Measurements from ENCODE around the gene OLFM2.

OLFM2 gene

DNA sequence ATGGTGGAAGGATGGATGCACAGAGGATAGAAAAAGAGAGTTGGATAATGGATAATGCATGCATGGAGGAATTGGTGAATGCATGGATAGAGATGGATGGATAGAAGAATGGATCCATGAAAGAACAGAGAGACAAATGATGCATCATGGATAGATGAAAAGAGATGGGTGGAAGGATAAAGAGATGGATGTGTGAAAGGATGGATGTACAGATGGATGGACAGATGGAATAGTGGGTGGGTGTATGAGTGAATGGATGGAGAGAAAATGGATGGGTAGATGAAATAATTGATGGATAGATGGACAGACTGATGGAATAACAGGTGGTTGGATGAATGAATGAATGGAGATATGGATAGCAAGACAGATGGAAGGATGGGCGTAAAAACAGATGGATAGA, 25.7 kb downstream of the OLFM2 start:
- DNase-seq (ENCODE audit: low read depth, low spot score): no peak
- no peak overlapping the region for H3K27ac ChIP-seq
- H3K36me3 ChIP-seq (ENCODE audit: insufficient read depth, low read length): peaks cover 30% of the 10 kb centered on the region
- TF ChIP-seq POLR2AphosphoS5 (IDR thresholded peaks at IDR 0.05; ENCODE audit: borderline replicate concordance, low read depth, low read length): no peak
- no peak for TF ChIP-seq EZH2 (IDR thresholded peaks at IDR 0.05)
- no peak for TF ChIP-seq FOXP2 (optimal IDR thresholded peaks at IDR 0.05; ENCODE audit: control extremely low read depth, extremely low read length, insufficient read depth)
- H3K4me3 ChIP-seq: no peak overlapping the region
- H3K9ac ChIP-seq (ENCODE audit: insufficient read length): no peak overlapping the region
- H3K9me3 ChIP-seq (ENCODE audit: low read depth, low read length): no peaks in the 10 kb centered on the region

- H3K9ac ChIP-seq (ENCODE audit: insufficient read length): no peak overlapping the region
- H3K4me3 ChIP-seq: no peak overlapping the region
- TF ChIP-seq FOXP2 (optimal IDR thresholded peaks at IDR 0.05; ENCODE audit: control extremely low read depth, extremely low read length, insufficient read depth): no peak
- TF ChIP-seq EZH2 (IDR thresholded peaks at IDR 0.05): no peak
- no peak for TF ChIP-seq POLR2AphosphoS5 (IDR thresholded peaks at IDR 0.05; ENCODE audit: borderline replicate concordance, low read depth, low read length)
- DNase-seq (ENCODE audit: low read depth, low spot score): no peak
- H3K9me3 ChIP-seq (ENCODE audit: low read depth, low read length): no peaks in the 10 kb centered on the region
- peak overlapping the region; percentile 50; the same call in 1 of the 2 replicates for H3K27ac ChIP-seq
- H3K36me3 ChIP-seq (ENCODE audit: insufficient read depth, low read length): peaks cover 30% of the 10 kb centered on the region
Measured at GRCh38 chr19:9909251-9909650, 27.1 kb downstream of the OLFM2 start.

GRCh38 chr19:9906475-9907087, 29.7 kb downstream of the OLFM2 start:
- TF ChIP-seq FOXP2 (optimal IDR thresholded peaks at IDR 0.05; ENCODE audit: control extremely low read depth, extremely low read length, insufficient read depth) (no peak), EZH2 (IDR thresholded peaks at IDR 0.05) (no peak), POLR2AphosphoS5 (IDR thresholded peaks at IDR 0.05; ENCODE audit: borderline replicate concordance, low read depth, low read length) (no peak)
- no peak overlapping the region for H3K9ac ChIP-seq (ENCODE audit: insufficient read length)
- peaks cover 33% of the 10 kb centered on the region for H3K36me3 ChIP-seq (ENCODE audit: insufficient read depth, low read length)
- H3K27ac ChIP-seq: peak overlapping the region; percentile 73
- H3K4me3 ChIP-seq: no peak overlapping the region
- no peaks in the 10 kb centered on the region for H3K9me3 ChIP-seq (ENCODE audit: low read depth, low read length)
- no peak for DNase-seq (ENCODE audit: low read depth, low spot score)

DNA sequence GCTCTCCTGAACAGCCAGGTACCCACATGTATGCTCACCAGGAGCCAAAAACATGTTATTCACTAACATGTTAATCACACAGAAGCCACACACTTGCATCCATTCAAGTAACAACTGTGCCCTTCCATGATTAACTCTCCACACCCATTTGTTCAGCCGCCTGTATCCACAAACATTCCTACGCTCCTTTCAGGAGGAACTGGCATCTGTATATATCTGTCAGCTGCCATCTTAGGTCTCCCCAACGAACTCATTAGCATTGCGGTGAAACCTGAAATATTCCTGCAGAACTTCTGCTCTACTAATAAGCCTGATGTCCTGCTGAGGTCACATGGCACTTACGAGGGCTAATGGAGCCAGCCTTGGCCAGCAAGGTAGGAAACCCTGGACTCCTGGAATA, 33.0 kb downstream of the OLFM2 start:
- peaks cover 11% of the 10 kb centered on the region for H3K36me3 ChIP-seq (ENCODE audit: insufficient read depth, low read length)
- H3K27ac ChIP-seq: peak overlapping the region; percentile 99
- no peak for TF ChIP-seq POLR2AphosphoS5 (IDR thresholded peaks at IDR 0.05; ENCODE audit: borderline replicate concordance, low read depth, low read length)
- no peak for TF ChIP-seq EZH2 (IDR thresholded peaks at IDR 0.05)
- TF ChIP-seq FOXP2 (optimal IDR thresholded peaks at IDR 0.05; ENCODE audit: control extremely low read depth, extremely low read length, insufficient read depth): no peak
- no peak for DNase-seq (ENCODE audit: low read depth, low spot score)
- no peak overlapping the region for H3K4me3 ChIP-seq
- no peaks in the 10 kb centered on the region for H3K9me3 ChIP-seq (ENCODE audit: low read depth, low read length)
- H3K9ac ChIP-seq (ENCODE audit: insufficient read length): no peak overlapping the region

GRCh38 chr19:9901642-9902041, 34.7 kb downstream of the OLFM2 start:
- peak overlapping the region; percentile 65 for H3K4me3 ChIP-seq
- H3K27ac ChIP-seq: peak overlapping the region; percentile 99
- H3K9ac ChIP-seq (ENCODE audit: insufficient read length): peak overlapping the region; percentile 71
- peaks cover 8% of the 10 kb centered on the region; the same call in 1 of the 2 replicates for H3K36me3 ChIP-seq (ENCODE audit: insufficient read depth, low read length)
- no peaks in the 10 kb centered on the region for H3K9me3 ChIP-seq (ENCODE audit: low read depth, low read length)
- TF ChIP-seq EZH2 (IDR thresholded peaks at IDR 0.05) (no peak), FOXP2 (optimal IDR thresholded peaks at IDR 0.05; ENCODE audit: control extremely low read depth, extremely low read length, insufficient read depth) (no peak), POLR2AphosphoS5 (IDR thresholded peaks at IDR 0.05; ENCODE audit: borderline replicate concordance, low read depth, low read length) (no peak)
- no peak for DNase-seq (ENCODE audit: low read depth, low spot score)

DNA sequence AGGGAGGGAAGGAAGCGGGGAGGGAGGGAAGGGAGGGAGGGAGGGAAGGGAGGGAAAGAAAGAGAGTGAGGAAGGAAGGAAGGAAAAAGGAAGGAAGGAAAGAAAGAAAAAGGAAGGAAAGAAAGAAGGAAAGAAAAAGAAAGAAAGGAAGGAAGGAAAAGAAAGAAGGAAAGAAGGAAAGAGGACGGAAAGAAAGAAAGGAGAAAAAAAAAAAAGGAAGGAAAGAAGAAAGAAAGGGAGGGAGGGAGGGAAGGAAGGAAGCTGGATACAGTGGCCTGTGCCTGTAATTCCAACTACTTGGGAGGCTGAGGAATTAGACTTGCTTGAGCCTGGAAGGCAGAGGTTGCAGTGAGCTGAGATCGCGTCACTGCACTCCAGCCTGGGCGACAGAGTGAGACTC, 35.3 kb downstream of the OLFM2 start:
- DNase-seq (ENCODE audit: low read depth, low spot score): no peak
- no peaks in the 10 kb centered on the region for H3K9me3 ChIP-seq (ENCODE audit: low read depth, low read length)
- no peak for TF ChIP-seq FOXP2 (optimal IDR thresholded peaks at IDR 0.05; ENCODE audit: control extremely low read depth, extremely low read length, insufficient read depth)
- no peak for TF ChIP-seq POLR2AphosphoS5 (IDR thresholded peaks at IDR 0.05; ENCODE audit: borderline replicate concordance, low read depth, low read length)
- no peak for TF ChIP-seq EZH2 (IDR thresholded peaks at IDR 0.05)
- peak overlapping the region; percentile 99 for H3K27ac ChIP-seq
- peak overlapping the region; percentile 65 for H3K4me3 ChIP-seq
- peak overlapping the region; percentile 71 for H3K9ac ChIP-seq (ENCODE audit: insufficient read length)
- H3K36me3 ChIP-seq (ENCODE audit: insufficient read depth, low read length): peaks cover 6% of the 10 kb centered on the region; the same call in 1 of the 2 replicates

DNA sequence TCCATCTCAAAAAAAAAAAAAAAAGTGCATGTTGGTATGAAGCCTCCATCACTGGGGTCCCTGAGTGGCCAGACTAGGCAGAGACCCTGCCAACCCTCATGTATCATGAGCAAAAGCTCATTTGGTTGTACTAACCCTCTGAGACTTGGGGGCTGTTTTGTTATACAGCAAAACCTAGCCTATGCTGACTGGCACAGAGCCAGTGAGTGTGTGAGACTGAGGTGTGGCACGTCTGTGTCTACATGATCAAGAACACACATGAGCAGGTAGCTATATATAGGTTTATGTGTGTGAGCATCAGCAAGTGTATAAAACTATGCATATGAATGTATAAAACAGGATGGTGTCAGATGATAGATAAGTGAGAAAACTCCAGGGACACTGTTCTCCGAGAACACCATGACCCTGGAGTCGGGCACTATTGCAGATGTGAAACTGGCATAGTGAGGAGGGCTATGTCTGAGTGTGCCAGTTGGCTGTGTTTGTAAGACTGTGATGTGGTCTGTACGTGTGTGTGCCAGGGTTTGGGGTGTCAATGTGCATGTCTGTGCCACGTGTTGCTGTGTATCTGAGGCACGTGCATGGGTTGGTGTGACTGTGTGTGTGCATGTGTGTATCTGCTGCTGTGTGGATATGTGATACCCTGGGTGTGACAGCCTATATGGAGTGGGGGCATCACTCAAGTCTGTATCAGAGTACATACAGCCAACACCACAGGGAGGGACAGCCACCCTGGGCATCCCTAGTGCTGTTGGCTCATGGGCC, 44.5 kb downstream of the OLFM2 start:
- Histone ChIP-seq H3K4me3 (no peak overlapping the region), H3K9ac (ENCODE audit: insufficient read length) (no peak overlapping the region), H3K9me3 (ENCODE audit: low read depth, low read length) (no peaks in the 10 kb centered on the region), H3K36me3 (ENCODE audit: insufficient read depth, low read length) (peaks cover 7% of the 10 kb centered on the region), H3K27ac (no peak overlapping the region)
- TF ChIP-seq EZH2 (IDR thresholded peaks at IDR 0.05): no peak
- TF ChIP-seq FOXP2 (optimal IDR thresholded peaks at IDR 0.05; ENCODE audit: control extremely low read depth, extremely low read length, insufficient read depth): no peak
- TF ChIP-seq POLR2AphosphoS5 (IDR thresholded peaks at IDR 0.05; ENCODE audit: borderline replicate concordance, low read depth, low read length): no peak
- DNase-seq (ENCODE audit: low read depth, low spot score): no peak

- H3K27ac ChIP-seq: no peak overlapping the region
- no peak for TF ChIP-seq FOXP2 (optimal IDR thresholded peaks at IDR 0.05; ENCODE audit: control extremely low read depth, extremely low read length, insufficient read depth)
- no peak for TF ChIP-seq POLR2AphosphoS5 (IDR thresholded peaks at IDR 0.05; ENCODE audit: borderline replicate concordance, low read depth, low read length)
- no peak for TF ChIP-seq EZH2 (IDR thresholded peaks at IDR 0.05)
- no peak for DNase-seq (ENCODE audit: low read depth, low spot score)
Measured at GRCh38 chr19:9885077-9885552, 51.2 kb downstream of the OLFM2 start.

More at GRCh38 chr19:9885077-9885552, 51.2 kb downstream of the OLFM2 start:
- H3K36me3 ChIP-seq (ENCODE audit: insufficient read depth, low read length): peaks cover 7% of the 10 kb centered on the region
- H3K9me3 ChIP-seq (ENCODE audit: low read depth, low read length): no peaks in the 10 kb centered on the region
- no peak overlapping the region for H3K4me3 ChIP-seq
- H3K9ac ChIP-seq (ENCODE audit: insufficient read length): no peak overlapping the region
